ENCODE results near the gene PKMYT1. TPM values are rescaled to one million over a fixed set of nuclear protein-coding genes. Genes with fewer than 3 reads are reported as not detected.

PKMYT1 gene
- total RNA-seq (2022; extraction: Qiagen RNA extraction; ENCODE audit: low read depth) = 44.4 to 98.5 TPM (median 91.4 TPM) in 5 replicates

GRCh38 chr16:2980227-2981176 lies at the start of gene PKMYT1:
PKMYT1 (minus strand) TSS chr16:2980446; CDS start chr16:2979657, 789 bp downstream.

GRCh38 chr16:3023669-3024478 lies 43.6 kb upstream of the PKMYT1 start, which contains the start of the genes HCFC1R1 and THOC6:
HCFC1R1 (minus strand) TSS chr16:3023942; CDS start chr16:3023941, 1 bp downstream.
THOC6 (plus strand) TSS chr16:3024035; CDS start chr16:3024327, 292 bp downstream.

GRCh38 chr16:3020247-3020603 lies 40.0 kb upstream of the PKMYT1 start, which contains the start of gene TNFRSF12A:
TNFRSF12A (plus strand) TSS chr16:3020368; CDS start chr16:3020398, 30 bp downstream.

GRCh38 chr16:3017794-3018506 lies 37.7 kb upstream of the PKMYT1 start, which contains the start of gene CLDN6:
CLDN6 (minus strand) TSS chr16:3018183; CDS start chr16:3016021, 2,162 bp downstream.

GRCh38 chr16:3012828-3013420 lies 32.7 kb upstream of the PKMYT1 start, which contains the start of gene CLDN9:
CLDN9 (plus strand) TSS chr16:3012923; CDS start chr16:3013363, 440 bp downstream.

GRCh38 chr16:2968738-2969544 lies 11.3 kb downstream of the PKMYT1 start, which contains the start of gene PAQR4:
PAQR4 (plus strand) TSS chr16:2969348; CDS start chr16:2969675, 327 bp downstream.

GRCh38 chr16:2963723-2964474 lies 16.3 kb downstream of the PKMYT1 start, which contains the start of gene KREMEN2:
KREMEN2 (plus strand) TSS chr16:2964275; CDS start chr16:2964521, 246 bp downstream.

Other genes starting within 250 kb of the PKMYT1 start
- gene SRRM2, start 227.8 kb downstream of the PKMYT1 start, total RNA-seq (2022; extraction: Qiagen RNA extraction; ENCODE audit: low read depth) = 263 to 471 TPM (median 435 TPM) in 5 replicates
- gene ELOB, start 203.2 kb downstream of the PKMYT1 start, total RNA-seq (2022; extraction: Qiagen RNA extraction; ENCODE audit: low read depth) = 390 to 513 TPM (median 475 TPM) in 5 replicates
- gene PRSS33, start 192.9 kb downstream of the PKMYT1 start, total RNA-seq (2022; extraction: Qiagen RNA extraction; ENCODE audit: low read depth) = not detected in 5 replicates
- not detected in 5 replicates for gene PRSS41, start 182.0 kb downstream of the PKMYT1 start, total RNA-seq (2022; extraction: Qiagen RNA extraction; ENCODE audit: low read depth)
- not detected in 5 replicates for gene PRSS21, start 163.2 kb downstream of the PKMYT1 start, total RNA-seq (2022; extraction: Qiagen RNA extraction; ENCODE audit: low read depth)
- 0.54 to 1.1 TPM (median 1.0 TPM) in 5 replicates for gene ZG16B, start 150.1 kb downstream of the PKMYT1 start, total RNA-seq (2022; extraction: Qiagen RNA extraction; ENCODE audit: low read depth)
- 1.0 to 2.5 TPM (median 1.6 TPM) in 5 replicates for gene PRSS22, start 122.3 kb downstream of the PKMYT1 start, total RNA-seq (2022; extraction: Qiagen RNA extraction; ENCODE audit: low read depth)
- gene FLYWCH2, start 97.2 kb downstream of the PKMYT1 start, total RNA-seq (2022; extraction: Qiagen RNA extraction; ENCODE audit: low read depth) = 34.4 to 57.2 TPM (median 48.8 TPM) in 5 replicates
- gene FLYWCH1, start 68.5 kb downstream of the PKMYT1 start, total RNA-seq (2022; extraction: Qiagen RNA extraction; ENCODE audit: low read depth) = 15.9 to 31.8 TPM (median 26.8 TPM) in 5 replicates
- gene KREMEN2, start 16.2 kb downstream of the PKMYT1 start, total RNA-seq (2022; extraction: Qiagen RNA extraction; ENCODE audit: low read depth) = 0.85 to 3.2 TPM (median 2.4 TPM) in 5 replicates
- gene PAQR4, start 11.1 kb downstream of the PKMYT1 start, total RNA-seq (2022; extraction: Qiagen RNA extraction; ENCODE audit: low read depth) = 25.4 to 46.5 TPM (median 45.2 TPM) in 5 replicates
- gene CLDN9, start 32.5 kb upstream of the PKMYT1 start, total RNA-seq (2022; extraction: Qiagen RNA extraction; ENCODE audit: low read depth) = 0.21 to 0.48 TPM (median 0.38 TPM) in 5 replicates
- gene CLDN6, start 37.7 kb upstream of the PKMYT1 start, total RNA-seq (2022; extraction: Qiagen RNA extraction; ENCODE audit: low read depth) = 0.20 to 0.56 TPM (median 0.41 TPM) in 4 of 5 replicates, not detected in the other
- gene TNFRSF12A, start 39.9 kb upstream of the PKMYT1 start, total RNA-seq (2022; extraction: Qiagen RNA extraction; ENCODE audit: low read depth) = 357 to 594 TPM (median 560 TPM) in 5 replicates
- gene HCFC1R1, start 43.5 kb upstream of the PKMYT1 start, total RNA-seq (2022; extraction: Qiagen RNA extraction; ENCODE audit: low read depth) = 176 to 257 TPM (median 227 TPM) in 5 replicates
- gene THOC6, start 43.6 kb upstream of the PKMYT1 start, total RNA-seq (2022; extraction: Qiagen RNA extraction; ENCODE audit: low read depth) = 16.8 to 38.9 TPM (median 34.3 TPM) in 5 replicates
- not detected in 5 replicates for gene BICDL2, start 56.5 kb upstream of the PKMYT1 start, total RNA-seq (2022; extraction: Qiagen RNA extraction; ENCODE audit: low read depth)
- gene MMP25, start 66.1 kb upstream of the PKMYT1 start, total RNA-seq (2022; extraction: Qiagen RNA extraction; ENCODE audit: low read depth) = 0.79 to 0.99 TPM (median 0.86 TPM) in 5 replicates
- 17.7 to 35.2 TPM (median 24.4 TPM) in 5 replicates for gene IL32, start 85.2 kb upstream of the PKMYT1 start, total RNA-seq (2022; extraction: Qiagen RNA extraction; ENCODE audit: low read depth)
- gene ZSCAN10, start 118.8 kb upstream of the PKMYT1 start, total RNA-seq (2022; extraction: Qiagen RNA extraction; ENCODE audit: low read depth) = not detected in 5 replicates
- gene ZNF205, start 132.1 kb upstream of the PKMYT1 start, total RNA-seq (2022; extraction: Qiagen RNA extraction; ENCODE audit: low read depth) = 8.6 to 16.6 TPM (median 14.1 TPM) in 5 replicates
- gene ZNF213, start 154.6 kb upstream of the PKMYT1 start, total RNA-seq (2022; extraction: Qiagen RNA extraction; ENCODE audit: low read depth) = 5.6 to 15.1 TPM (median 12.6 TPM) in 5 replicates
- 0.32 to 0.76 TPM (median 0.41 TPM) in 5 replicates for gene OR1F1, start 207.8 kb upstream of the PKMYT1 start, total RNA-seq (2022; extraction: Qiagen RNA extraction; ENCODE audit: low read depth)

Data from A549 treated with ZK216348 at 1 μM for 4 hours (cell line).